Vagina (tissue), 2 donors: ENCODE data around the gene NTM.

Source experiments
- POLR2A ChIP-seq, 2 donors: fragments of 450-650 bp; IDR thresholded peaks; one replicate each; pipeline ENCODE4 v1.6.1; 2017; ENCODE audit warnings: antibody characterized with exemption in 2 of 2, mild to moderate bottlenecking in 2 of 2, moderate library complexity in 2 of 2
- POLR2AphosphoS5 ChIP-seq, 2 donors: sonication (generic); formaldehyde crosslinking; IDR thresholded peaks; one replicate each; pipeline ENCODE4 v1.9.0; 2017; ENCODE audit warnings: antibody characterized with exemption in 2 of 2, mild to moderate bottlenecking in 2 of 2, low read depth in 1 of 2; ENCODE audit not compliant: insufficient read depth in 1 of 2
- TF ChIP-seq, protein P1 (sequence below), 3 experiments: fragments of 450-650 bp in 2 of 3; fragments of 200-600 bp in 1 of 3; sonication (generic) in 1 of 3; IDR thresholded peaks; one replicate each; pipeline ENCODE4 v1.5.1; 2017 to 2019; ENCODE audit warnings: antibody characterized with exemption in 3 of 3, mild to moderate bottlenecking in 2 of 3, moderate library complexity in 2 of 3

DNA sequence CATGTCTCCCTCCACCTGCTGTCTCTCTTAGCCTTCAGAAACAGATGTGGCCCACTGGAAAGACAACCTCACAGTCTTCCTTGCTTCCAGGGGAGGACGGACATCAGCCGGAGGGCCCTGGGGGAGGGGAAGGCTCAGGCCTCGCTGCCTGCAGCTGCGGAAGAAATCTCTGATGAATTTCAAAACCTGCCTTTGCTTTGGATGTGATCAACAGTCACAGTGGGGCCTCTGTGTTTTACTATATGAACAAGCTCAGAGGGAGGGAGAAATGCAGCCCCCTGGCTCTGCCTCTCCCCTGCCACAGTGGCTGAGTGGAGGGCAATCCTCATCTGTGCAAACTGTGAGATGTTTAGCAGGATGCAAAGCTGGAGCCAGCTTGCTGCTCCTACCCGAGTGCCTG, 282.8 kb downstream of the NTM start:
- TF ChIP-seq, protein P1, sequence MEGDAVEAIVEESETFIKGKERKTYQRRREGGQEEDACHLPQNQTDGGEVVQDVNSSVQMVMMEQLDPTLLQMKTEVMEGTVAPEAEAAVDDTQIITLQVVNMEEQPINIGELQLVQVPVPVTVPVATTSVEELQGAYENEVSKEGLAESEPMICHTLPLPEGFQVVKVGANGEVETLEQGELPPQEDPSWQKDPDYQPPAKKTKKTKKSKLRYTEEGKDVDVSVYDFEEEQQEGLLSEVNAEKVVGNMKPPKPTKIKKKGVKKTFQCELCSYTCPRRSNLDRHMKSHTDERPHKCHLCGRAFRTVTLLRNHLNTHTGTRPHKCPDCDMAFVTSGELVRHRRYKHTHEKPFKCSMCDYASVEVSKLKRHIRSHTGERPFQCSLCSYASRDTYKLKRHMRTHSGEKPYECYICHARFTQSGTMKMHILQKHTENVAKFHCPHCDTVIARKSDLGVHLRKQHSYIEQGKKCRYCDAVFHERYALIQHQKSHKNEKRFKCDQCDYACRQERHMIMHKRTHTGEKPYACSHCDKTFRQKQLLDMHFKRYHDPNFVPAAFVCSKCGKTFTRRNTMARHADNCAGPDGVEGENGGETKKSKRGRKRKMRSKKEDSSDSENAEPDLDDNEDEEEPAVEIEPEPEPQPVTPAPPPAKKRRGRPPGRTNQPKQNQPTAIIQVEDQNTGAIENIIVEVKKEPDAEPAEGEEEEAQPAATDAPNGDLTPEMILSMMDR (IDR thresholded peaks at IDR 0.05) = no peak
- TF ChIP-seq POLR2A (IDR thresholded peaks at IDR 0.05) (no peak), POLR2AphosphoS5 (IDR thresholded peaks at IDR 0.05; ENCODE audit: insufficient read depth in 1 of 2, low read depth in 1 of 2) (no peak)
